ENCODE data around the gene CPNE7.
"Not testable (repeated sequence)": the region's sequence is repeated elsewhere in the genome, so short reads cannot be mapped to it uniquely, and the experiment has no call there.

Gene CPNE7

DNA sequence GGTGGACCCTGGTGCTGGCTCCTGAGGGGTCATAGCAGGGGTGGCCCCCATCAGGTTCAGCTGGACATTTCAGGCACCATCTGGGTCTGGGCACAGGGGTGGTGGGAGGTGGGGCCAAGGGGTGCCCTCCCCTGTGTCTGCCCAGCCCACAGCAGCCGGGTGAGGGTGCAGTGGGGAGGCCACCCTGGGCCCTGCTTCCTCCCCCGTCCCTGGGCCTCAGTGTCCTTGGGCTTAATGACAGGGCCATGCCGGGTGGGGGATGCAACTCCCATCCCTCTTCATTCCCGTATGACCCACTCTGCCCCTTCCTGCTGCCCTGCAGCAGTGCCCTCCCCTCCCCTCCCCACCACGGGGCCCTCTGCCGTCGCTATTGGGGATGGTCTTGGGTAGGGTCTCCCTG lies 10.7 kb downstream of the CPNE7 start:
- no peak for DNase-seq

DNA sequence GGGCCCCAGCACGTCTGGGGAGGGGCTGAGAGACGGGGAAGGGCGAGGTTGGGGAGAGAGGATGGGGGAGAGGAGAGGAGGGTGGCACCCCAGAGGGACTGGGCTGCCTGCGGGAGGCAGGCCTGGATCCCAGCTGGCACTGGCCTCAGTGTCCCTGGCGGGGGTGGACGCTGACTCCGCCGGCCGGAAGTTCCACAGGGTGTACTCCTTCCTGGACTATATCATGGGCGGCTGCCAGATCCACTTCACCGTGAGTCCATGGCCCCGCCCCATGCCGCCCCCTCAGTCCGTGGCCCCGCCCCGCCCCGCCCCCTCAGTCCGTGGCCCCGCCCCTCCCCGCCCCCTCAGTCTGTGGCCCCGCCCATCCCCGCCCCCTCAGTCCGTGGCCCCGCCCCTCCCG lies 11.3 kb downstream of the CPNE7 start:
- DNase-seq: no peak

DNA sequence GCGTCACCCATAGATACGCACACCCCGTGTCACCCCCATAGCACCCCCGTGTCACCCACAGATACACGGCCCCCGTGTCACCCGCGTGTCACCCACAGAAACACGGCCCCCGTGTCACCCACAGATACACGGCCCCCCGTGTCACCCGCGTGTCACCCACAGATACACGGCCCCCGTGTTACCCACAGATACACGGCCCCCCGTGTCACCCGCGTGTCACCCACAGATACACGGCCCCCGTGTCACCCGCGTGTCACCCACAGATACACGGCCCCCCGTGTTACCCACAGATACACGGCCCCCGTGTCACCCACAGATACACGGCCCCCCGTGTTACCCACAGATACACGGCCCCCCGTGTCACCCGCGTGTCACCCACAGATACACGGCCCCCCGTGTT lies 12.1 kb downstream of the CPNE7 start:
- not testable (repeated sequence) for DNase-seq

DNA sequence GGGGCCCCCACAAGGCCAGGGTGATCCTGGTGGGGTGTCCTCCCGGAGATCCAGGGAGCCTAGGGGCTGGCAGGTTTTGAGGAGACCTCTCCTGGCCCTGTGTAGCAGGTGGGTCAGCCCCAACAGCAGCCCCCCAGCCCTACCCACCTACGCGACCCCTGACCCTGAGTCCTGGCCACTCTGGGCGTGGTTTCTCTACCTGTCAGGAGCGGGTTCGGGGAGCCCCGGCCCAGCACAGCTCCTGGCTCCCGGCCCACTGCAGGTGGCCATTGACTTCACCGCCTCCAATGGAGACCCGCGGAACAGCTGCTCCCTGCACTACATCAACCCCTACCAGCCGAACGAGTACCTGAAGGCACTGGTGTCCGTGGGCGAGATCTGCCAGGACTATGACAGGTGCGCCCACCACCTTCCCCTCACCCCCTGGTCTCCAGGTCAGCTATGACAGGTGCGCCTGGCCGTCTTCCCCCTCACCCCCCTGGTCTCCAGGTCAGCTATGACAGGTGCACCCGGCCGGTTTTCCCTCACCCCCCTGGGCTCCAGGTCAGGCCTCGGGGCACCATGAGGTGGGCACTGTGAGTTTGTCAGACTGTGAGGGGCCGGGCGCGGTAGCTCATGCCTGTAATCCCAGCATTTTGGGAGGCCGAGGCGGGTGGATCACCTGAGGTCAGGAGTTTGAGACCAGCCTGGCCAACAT lies 13.0 kb downstream of the CPNE7 start:
- DNase-seq: no peak

DNA sequence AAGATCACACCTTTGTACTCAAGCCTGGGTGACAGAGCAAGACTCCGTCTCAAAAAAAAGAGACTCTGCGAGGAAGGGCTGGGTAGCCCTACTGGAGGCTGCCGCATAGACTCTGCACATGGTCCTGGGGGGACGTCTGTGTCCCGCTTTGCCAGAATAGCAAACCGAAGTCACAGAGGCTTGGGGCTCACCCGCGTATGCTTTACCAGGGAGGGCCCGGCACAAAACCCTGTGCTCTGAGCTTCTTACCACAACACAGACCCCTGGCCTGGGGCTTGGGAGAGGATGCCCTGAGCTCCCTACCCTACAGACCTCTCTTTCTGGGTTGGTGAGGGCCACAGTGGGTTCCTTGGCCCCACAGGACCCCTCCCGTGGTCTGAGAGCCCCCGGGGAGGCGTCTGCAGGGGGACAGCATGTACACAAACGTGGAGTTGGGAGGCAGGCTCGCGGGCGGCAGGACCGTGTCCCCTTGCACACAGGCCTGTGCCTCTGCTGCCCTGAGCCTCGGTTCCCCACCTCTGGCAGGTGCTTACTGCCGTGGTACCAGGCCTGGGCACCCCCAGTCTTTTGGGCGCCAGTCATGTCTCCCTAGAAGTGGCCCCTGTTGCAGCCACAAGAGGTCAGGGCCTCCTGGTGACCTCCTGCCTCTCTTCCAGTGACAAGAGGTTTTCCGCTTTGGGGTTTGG lies 13.8 kb downstream of the CPNE7 start:
- DNase-seq: no peak

DNA sequence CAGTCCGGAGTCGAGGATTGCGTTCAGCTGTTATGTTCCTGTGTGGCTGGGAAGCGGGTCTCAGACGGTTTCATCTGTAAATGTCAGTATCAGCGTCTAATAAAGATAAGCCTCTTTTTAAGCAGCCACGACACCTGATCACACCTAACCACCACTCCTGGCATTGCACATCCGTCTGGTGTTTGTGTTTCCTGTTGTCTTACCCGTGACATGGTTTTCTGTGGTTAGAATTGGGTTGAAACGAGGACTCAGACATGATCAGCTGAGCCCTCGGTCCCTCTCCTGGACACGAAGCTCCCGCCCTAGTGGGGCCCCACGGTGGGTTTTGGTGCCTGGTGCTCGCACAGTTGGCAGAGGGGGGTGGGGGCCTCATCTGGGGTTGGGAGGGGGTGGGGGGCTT lies 18.3 kb downstream of the CPNE7 start:
- no peak for DNase-seq

DNA sequence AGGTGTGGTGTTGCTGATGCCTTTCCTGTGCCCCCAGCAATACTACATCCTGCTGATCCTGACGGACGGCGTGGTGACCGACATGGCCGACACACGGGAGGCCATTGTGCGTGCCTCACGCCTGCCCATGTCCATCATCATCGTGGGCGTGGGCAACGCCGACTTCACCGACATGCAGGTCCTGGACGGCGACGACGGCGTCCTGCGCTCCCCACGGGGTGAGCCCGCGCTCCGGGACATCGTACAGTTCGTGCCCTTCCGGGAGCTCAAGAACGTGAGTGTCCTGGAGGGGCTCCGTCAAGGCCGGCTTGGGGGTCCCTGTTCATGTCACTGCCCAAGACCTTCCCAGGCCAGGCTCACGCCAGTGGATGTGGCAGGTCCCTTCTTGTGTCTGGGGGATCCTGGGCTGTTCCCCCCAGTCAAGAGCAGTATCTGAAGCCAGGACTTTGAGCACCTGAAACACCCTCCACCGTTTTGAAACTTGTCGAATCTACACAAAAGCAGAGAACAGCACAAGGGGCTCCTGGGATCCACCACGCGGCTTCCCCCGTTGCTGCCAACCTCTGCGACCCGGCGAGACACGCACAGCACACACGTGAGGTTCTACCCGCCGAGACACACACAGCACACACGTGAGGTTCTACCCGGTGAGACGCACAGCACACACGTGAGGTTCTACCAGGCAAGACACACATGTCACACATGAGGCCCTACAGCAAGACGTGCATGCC lies 19.9 kb downstream of the CPNE7 start:
- no peak for DNase-seq

DNA sequence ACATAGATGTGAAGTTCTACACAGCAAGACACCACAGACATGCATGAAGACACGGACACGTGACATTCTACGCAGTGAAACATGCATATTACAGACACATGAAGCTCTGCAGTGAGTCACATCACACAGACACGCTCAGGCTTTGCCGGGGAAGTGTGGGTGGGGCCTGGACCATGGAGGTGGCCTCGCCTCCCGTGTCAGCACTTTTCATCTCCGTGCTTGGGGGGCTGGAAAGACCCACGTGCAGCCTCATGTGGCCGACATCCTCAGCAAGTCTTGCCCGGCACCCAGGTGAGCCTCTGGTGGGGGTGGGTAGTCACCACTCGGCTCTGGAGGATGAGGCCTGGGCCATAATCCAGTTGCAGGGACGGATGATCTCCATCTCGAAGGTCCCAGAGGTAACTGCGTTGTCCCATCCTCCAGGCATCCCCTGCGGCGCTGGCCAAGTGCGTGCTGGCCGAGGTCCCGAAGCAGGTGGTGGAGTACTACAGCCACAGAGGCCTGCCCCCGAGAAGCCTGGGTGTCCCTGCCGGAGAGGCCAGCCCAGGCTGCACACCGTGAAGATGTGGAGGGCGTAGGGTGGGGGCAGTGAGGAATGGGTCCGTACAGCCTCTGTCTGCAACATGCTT lies 20.6 kb downstream of the CPNE7 start:
- DNase-seq: no peak

DNA sequence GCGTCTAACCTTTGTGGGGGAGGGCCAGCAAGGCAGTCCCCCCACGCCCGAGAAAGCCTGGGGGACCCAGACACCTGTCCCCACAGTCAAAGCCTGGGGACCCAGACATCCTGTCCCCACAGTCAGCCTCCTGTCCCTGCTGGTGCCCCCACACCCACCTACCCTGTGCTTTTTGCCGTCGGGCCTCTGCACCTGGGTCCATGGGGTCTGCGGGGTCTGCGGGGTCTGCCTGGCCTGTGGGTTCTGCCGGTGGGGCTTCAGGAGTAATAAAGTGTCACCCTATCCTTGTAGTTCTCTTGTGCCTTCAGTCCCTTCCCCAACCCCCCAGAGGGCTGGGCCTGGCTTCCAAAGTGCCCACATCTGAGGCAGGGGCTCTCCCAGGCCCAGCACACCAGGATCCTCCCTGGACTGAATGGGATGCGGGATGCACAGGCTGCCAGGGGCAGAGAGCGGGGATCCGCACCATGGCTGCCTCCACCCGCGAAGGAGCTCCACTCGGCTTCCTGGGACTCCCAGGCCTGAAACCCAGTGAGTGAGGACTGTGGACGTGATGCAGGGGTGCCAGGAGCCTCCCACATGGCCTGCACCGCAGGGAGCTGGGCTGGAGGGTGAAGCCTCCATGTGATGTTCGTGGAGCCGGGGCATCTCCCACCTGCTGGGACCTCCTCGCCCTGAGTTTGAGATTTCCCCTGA lies 21.5 kb downstream of the CPNE7 start:
- DNase-seq: no peak

DNA sequence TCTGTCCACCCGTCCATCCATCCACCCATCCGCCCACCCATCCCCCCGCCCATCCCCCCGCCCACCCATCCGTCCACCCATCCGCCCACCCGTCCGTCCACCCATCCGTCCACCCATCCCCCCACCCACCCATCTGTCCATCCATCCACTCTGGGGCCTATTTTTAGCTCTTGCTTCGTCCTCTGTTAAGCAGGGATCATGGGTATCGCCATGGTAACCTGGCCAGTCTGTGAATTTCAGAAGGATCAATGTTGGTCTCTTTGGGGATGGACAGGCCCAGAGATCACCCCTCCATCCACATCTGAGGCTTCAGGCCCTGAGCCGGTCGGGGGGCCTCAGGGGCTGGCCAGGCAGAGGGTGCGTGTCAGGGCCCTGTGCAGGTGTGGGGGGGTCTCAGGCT lies 22.6 kb downstream of the CPNE7 start:
- DNase-seq: no peak

DNA sequence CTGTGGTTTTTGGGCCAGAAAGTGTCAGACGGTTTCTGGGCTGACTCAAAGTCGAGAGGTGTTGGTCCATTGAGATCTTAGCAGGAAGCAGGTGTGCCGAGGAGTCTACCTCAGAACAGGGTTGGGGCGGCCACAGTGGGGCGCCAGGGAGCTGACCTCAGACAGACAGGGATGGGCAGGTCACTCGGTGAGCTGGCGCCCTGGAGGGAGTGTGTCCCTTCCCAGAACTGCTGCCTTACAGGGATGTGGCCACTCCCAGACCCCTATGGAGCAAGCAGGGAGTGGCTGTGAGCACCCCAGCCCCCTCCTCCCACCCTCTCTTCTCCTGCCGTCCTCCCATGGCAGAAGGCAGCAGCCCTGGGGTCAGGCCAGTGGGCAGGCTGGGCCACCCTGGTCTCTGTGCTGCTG lies 23.9 kb downstream of the CPNE7 start:
- no peak for DNase-seq

DNA sequence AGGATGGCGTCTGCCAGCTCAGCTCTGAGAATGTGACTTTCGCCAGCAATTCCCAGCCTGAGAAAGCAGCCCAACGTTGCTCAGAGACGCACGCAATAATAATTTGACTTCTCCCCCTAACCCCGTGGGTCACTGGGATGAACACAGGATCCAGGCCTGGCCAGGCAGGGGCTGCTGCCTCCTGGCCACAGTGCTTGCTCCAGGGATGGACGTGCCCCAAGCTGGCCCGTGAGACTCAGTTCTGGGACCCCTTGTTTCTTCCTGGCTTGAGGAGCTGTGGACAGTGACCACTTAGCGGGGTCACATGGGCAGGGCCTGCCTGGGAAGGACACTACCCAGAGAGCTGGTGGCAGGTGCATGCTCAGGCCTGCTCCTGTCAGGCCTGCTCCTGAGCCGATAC lies 24.3 kb downstream of the CPNE7 start:
- no peak for DNase-seq

DNA sequence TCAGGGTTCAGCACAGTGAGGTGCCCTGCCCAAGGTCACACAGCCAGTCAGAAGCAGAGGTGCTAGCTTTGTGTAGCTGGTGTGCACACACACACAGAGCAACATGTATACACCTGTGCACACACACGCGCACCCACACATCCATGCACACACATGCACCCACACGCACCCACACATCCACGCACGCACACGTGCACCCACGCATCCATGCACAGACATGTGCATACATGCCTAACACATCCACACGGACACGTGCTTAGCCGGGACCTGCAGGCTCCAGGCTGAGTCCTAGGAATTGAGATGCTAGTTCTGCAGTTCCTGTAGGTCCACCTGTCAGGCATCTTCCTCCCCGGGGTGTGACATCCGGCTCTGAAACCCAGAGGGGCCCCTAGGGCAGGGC lies 24.9 kb downstream of the CPNE7 start:
- no peak for DNase-seq

DNA sequence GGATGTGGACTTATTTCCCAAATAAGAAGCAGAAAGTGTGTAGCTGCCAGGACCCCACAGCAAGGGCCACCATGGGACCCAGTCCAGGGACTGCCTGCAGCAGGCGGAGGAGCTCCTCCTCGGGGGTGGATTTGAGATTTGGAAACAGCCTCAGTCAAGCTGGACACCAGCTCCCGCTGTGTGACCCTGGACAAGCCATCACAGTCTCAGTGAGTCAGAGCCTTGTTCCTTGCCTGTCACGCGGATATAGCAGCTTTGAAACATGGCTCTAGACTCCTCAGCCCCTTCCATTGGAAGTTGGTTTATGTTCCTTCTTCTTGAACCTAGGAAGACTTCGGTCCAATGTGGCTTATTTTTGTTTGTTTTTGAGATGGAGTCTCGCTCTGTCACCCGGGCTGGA lies 25.4 kb downstream of the CPNE7 start:
- DNase-seq: no peak

DNA sequence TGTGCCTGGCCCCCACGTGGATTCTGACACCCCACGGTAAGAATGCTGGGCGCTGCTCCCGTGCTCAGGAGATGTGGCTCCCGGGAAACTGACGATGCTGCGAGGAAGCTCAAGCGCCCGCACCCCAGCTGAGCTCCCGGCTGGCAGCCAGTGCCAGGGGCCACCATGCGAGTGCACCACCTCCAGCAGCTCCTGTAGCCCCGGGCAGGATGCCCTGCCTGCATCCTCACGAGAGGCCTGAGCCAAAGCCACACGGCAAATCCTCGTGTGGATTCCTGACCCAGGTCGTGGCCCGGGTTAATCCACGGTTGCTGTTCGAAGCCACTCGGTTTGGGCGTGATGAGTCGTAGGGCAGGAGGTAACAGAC lies 26.3 kb downstream of the CPNE7 start:
- no peak for DNase-seq

DNA sequence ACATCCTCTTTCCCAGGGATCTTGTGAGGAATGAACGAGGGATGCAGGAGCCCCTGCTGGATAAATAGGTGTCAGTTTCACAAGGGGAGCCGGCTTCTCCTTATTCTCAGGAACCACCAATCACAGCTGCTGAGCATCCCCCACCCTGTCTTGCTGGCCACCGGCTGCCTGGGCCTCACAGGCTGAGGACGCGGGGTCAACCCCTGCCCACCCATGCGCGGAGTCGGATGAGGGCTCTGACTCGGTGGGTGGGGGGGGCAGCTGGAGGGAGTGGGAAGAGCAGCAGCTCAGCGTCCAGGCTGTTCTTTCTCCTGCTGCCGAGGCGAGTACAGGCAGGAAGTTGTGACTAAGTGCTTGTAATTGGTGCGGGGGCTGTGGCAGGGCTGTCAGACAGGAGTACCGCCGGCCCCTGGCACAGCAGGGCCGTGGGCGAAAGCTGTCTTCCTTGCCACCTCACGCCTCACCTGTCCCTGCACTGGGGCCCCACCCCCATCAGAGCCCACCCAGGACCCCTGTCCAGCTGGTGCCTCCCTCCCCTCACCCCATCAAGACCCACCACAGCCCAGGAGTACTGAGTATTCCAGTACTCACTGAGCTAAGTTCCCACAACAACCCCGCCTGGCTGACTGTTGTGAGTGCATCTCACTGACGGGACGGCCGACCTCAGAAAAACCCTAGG lies 26.9 kb downstream of the CPNE7 start:
- DNase-seq: no peak

DNA sequence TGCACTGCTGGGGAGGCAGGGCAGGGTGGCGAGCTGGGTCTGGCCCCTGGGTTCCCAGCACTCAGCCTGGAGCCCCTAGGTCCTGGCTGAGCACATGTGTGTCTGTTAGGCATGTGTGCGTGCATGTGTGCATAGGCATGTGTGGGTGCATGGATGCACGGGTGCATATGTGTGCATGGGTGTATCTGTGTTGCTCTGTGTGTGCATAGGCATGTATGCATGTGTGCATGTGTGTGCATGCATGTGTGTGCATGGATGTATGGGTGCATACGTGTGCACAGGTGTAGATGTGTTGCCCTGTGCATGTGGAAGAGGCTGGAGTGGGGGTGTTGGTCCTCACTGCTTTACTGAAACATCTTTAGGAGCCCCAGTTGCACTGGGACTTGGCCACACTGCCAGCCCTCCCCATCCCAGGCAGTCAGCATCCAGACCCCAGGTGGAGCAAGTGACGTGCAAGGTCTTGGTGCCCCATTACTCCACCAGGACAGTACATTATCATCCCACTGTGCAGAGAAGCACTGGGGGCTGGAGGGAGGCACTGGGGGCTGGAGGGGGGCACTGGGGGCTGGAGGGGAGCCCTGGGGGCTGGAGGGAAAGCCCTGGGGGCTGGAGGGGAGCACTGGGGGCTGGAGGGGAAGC lies 27.5 kb downstream of the CPNE7 start:
- DNase-seq: no peak

DNA sequence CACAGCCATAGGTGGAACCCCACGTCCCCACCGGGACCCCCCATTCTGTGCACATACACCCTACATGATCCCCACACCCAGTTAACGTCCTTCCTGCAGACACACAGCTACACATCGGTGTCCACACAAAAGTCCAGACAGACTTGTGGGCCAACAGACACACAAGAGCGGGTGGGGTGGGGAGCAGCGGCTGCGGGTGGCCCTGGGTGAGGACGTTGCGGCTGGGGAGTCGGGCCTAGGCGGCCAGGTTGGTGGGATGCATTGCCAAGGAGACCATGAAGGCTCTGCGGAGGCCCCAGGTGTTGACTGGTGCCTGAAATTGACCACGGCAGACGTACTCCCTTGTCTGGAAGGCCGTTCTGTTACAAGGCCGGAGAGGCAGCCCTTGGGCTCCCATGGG lies 29.2 kb downstream of the CPNE7 start:
- DNase-seq: no peak

DNA sequence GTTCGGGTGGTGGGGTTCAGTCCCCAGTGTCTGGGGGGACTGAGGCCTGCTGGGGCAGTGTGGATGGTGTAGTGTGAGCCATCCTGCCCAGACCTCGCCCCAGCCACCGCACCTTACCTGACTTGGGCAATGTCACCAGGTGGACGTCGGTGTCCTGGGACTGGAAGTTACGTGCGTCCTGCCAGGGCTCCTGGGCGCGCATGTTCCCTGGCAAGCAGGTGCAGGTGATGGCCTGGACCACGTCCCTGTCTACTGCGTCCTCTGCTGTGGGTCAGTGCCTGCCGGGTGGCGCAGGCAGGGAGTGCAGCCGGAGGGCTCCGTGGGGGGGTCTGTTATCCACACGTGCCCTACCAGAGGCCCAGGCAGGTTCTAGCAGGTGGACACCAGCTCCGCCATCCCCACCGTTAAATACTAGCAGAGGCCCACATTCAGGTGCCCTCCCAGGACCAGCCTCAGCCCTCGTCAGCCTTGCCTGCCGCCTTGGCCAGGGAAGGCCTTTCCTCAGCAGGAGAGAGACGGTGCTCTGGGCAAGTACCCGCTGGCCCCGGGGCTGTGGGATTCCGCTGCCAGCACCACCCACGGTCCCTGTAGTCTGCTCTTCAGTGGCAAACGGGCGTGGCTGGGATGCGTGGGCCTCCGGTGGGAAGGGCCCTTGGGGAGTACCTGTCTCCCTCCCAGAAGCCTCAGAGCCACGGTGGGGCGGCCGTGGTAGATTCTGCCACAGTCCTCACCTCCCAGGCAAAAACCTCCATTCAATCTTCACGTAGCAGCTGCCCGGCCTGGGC lies 29.8 kb downstream of the CPNE7 start:
- no peak for DNase-seq

DNA sequence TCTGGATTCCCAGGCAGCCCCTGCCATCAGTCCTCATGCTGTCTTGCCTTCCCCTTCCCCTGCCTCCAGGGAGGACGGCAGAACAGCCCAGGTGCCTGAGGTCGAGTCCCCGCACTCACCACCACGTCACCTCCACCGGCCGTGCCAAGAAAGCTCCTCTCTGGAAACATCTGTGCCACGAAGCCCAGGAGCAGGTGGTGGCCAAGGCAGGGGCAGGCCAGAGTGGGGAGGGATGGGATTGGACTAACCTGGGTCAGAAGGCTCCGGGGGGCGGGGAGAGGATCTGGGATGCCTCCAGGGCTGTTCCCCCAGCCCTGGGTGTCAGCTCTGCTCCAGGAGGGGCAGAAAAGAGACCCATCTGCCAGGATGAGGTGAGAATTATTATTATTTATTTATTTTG lies 30.4 kb downstream of the CPNE7 start:
- DNase-seq: no peak

DNA sequence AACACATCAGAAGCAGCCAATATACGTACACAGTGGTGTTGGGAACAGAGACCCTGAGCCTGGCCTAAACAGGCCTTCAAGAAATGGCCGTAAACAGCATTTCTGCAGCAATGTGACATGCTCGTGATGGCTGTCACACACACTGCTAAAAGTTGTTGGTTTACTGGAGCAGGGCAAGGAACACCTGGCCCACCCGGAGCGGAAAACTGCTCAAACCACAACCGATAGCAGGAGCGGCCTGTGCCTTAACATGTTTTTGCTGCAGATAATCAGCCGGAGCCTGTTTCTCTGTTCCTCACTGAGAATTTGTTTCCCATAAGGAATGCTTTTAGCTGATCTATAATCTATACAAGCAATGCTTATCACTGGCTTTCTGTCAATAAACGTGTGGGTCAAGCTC lies 31.9 kb downstream of the CPNE7 start:
- no peak for DNase-seq

Data from NCI-H1436 (cell line).